GM18520 (cell line): ENCODE data around the gene LMBRD1.
"Not testable (repeated sequence)": the region's sequence is repeated elsewhere in the genome, so short reads cannot be mapped to it uniquely, and the experiment has no call there.

Experiments used
- ATAC-seq: cut with Tn5 transposase; IDR thresholded peaks from one replicate; pipeline ENCODE4 v1.9.1; 2021; ENCODE audit not compliant: unreplicated experiment

LMBRD1 gene

DNA sequence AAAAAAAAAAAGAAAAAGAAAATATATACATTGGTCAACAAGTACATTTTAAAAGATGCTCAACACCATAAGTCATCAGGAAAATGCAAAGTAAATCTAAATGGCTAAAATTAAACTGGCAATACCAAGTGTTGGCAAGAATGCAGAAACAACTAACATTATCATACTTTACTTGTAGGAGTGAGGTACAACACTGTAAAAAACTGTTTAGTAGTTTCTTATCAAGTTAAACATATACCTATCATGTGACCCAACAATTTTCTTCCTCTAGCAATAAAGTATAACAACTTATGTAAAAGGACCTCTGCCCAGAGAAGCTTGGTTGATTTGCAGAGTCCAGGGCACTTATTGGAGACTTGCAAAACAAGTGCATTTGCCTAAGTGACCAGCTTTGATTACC lies 40.4 kb downstream of the LMBRD1 start:
- ATAC-seq, result no peak

DNA sequence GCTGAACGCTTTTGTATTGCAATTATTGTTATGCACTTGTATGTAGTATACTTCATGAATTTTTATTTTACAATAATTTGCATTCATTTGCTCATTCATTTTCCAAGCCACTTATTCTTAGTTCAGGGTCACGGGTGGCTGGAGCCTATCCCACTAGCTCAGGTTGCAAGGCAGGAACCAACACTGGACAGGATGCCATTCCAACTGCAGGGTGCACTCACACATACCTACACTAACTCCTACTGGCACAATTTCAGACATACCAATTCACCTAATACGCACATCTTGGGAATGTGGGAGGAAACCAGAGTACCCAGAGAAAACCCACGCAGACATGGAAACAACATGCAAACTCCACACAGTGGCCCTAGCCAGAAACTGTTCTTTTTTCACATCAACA lies 61.8 kb downstream of the LMBRD1 start:
- no peak for ATAC-seq

DNA sequence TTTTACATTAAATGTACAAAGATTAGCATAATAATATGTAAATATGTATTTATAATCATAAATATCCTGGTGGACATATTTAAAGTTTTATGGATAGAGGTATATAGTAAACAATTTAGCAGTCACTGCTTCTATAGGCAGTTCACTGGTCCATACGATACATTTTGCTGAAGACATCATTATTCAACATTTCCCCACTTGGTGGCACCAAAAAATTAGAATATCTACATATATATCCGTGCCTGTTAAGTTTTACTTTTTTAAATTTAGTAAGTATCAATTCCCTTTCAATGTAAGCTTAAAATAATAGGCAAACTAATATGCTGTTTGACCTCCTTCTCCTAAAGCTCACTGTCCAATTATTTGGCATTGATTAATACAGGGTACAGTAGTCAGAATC lies 64.2 kb downstream of the LMBRD1 start:
- no peak for ATAC-seq

DNA sequence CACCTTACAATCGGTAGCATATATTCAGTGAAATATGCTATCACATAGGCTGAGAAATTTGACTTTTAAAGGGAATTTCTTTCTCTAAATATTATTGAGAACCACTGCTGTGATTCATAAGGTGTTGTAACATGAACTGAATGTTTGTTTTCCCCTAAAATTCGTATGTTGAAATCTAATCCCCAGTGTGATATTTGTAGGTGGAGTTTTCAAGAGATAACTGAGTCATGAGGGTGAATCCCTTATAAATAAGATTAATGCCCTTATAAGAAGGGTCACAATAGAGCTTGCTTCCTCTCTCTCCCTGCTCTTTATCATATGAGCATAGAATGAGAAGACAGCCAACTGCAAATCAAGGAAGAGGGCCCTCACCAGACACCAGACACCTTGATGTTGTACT lies 64.8 kb downstream of the LMBRD1 start:
- no peak for ATAC-seq

DNA sequence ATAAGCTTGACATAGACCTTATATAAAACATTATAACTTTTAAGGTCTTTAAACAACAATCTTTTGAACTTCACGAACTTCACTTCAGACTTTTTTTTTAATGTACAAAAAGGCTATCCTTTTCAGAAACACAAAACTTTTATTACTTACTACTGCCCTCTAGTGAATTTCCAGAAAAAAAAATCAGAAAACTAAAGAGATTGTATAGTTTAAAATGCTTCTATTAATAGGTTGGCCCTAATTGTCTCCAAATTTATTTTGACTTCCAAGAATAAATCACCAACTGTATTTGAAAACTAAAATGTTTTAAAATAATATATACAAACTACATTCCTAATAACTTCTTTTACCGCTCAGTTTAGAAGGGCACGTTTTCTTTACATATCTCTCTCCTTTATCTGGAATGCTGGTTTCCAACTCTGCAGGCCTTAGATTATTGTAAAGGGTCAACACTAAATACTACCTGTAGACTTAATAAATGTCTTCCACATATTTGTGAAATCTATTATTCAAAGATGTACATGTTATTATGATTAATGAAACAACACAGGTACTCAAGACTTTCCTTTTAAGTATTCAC lies 66.8 kb downstream of the LMBRD1 start:
- no peak for ATAC-seq

DNA sequence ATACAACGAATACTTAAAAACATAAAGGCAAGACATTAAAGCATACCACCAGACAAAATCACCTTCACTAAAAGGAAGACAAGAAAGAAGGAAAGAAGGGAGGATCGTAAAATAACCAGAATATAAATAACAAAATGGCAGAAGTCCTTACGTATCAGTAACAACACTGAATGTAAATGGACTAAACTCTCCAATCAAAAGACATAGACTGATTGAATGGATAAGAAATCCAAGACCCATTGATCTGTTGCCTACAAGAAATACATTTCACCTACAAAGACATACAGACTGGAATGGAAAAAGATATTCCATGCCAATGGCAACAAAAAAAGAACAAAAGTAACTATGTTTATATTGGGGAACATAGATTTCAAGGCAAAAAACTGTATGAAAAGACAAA lies 74.1 kb downstream of the LMBRD1 start:
- no peak for ATAC-seq

DNA sequence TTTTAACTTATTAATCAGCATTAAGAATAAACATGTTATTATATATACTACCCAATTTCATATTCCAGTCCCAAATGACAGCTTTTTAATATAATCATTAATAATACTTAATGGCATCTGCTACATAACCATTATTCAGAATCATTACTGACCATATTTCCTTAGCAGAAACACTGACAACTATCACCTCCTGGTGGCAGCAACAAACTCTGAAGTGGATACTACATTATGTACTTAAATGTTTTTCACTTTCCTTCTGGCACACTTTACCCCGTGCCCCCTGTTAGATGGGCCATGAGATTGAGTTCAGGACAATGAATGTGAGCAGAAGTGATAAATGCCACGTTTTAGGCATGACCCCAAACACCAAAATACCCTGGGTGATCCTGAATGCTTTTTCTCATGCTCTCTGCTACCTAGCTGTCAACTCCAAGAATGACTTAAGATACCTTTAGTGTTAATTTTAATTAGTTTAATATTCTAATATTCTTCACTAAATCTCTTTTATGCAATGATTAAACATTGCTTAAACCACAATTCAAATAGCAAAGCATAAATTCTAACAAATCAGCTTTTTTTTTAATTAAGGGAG lies 77.1 kb downstream of the LMBRD1 start:
- ATAC-seq, result peak; percentile 75

DNA sequence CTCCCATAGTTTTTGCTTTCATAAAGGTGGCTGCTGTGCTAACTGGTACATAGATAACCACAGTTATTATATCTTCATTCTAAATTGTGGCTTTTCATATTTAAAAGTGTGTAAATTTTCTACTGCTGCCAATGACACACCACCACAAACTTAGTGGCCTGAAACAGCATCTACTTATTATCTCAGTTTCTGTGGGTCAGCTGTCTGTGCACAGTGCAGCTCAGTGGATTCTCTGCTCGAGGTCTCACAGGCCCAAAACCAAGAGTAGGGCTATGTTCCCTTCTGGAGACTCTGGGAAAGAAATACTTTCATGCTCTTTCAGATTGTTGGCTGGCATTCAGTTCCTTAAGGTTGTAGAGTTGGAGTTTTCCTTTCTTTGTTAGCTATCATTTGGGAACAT lies 90.1 kb downstream of the LMBRD1 start:
- no peak for ATAC-seq

DNA sequence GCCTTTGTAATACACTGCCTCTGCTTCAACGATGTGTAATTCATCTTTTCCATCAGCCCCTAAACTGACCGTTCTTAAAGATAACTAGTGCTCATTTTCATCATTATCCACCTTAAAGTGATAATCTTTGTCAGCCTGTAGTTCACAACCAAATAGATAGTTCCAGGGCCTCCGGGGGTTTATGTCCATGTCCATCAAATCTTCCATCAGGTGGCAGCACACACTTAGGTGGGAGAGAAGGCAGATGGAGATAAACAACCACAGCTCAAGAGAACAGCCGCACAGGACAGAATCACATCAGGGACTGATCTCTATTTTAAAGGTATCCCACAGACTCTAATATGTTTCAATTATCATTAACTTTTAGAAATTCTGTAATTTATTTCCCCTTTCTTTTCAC lies 90.9 kb downstream of the LMBRD1 start:
- ATAC-seq, result no peak

DNA sequence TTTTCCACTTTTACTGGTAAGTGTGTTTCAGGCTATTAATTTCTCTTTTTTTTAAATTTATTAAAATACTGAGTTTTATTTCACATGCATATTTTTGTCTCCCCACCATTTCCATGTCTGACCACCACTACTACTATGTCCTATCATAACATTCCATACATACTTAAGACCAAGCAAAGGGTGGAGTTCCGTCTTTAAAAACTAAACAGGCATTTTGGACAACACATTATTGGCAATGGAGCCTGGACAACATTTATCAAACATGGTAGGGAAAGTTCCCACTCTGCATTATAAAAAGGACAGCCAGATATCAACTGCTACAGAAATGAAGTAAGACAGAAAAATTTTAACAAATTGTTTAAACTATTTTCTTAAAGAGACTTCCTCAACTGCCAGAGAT lies 91.9 kb downstream of the LMBRD1 start:
- no peak for ATAC-seq

DNA sequence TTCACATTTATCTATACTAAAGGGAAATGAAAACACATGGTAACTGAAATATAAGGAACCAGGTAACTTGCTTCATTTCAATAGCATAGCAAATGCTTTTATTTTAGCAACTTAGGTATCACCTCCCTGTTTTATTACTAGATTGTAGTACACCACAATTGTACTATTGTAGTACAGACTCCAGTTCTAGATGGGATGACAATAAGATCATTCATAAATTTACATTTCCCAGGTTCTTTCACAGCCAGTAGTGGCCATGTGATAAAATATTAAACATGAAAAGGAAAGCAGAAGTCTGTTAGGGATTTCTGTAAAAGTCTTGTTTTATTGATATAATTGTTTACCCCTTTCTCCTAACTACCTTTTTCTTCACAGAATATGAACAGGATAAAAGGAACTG lies 97.2 kb downstream of the LMBRD1 start:
- no peak for ATAC-seq

DNA sequence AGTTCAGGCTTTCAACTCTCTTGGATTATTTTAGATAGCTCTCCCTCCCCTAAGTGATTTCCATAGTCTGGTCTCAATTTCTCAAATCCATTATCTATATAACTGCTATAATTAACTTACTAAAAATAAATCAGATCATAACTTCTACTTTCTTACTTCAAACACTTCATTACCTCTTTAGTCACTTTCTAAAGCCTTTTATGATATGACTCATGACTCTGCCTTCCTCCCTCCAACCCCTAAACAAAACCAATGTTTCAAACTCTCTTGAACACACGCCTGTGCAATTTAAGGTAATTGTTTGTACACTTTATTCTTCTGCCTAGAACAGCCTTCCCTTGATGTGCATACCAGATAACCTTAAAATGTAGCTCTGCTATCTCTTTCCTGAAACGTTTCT lies 100.5 kb downstream of the LMBRD1 start:
- no peak for ATAC-seq

DNA sequence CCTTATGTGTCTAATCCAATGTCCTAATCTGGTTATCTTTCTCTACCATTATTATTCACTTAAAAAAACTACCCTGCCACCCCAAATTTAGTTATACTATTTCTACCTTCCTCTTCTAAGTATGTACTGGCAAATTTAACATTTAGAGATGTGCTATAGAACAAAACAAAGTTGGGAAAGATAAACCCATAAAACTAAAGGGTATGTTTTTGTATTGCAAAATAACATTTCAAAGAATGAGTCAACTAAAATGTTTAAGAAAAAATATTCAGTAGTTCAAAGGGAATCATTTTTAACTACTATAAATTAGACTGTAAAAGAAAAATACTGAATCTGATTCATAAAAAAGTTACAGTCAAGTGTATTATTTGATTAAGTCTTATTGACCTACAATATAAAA lies 103.0 kb downstream of the LMBRD1 start:
- no peak for ATAC-seq

DNA sequence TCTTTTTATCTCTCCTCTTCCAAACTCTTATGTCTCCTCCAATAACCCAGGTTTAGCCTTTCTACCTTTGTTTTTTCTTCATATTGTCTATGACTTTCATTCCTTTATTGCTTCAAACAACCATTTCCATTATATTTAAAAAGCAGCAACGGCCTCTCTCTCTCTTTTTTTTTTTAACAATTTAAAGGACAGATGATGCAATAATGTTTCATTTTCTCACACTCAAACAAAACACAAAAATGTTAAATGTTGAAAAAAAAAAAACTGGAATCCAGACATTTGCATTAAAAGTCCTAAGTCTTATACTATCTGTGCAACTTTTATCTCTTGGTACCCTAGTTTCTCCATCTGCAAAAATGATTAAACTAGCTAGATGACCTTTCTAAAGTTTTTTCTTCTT lies 105.8 kb downstream of the LMBRD1 start:
- no peak for ATAC-seq

DNA sequence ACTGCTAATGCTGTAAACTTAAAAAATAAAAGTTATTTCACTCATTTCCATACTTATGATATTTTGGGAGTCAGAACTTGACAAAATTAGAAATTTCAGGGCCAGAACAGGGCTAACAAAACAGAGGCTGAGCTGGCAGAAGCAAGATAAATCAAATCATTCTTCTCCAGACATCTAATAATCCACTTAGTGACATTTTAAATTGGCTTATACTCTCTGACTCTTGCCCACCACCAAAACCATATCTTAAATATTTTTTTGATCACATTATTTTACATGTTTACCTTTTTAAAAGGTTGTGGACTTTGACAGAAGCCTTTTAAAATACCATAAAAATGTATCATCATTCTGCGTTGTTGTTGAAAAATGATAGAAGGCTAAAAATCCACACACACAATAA lies 116.5 kb downstream of the LMBRD1 start:
- ATAC-seq, result no peak

DNA sequence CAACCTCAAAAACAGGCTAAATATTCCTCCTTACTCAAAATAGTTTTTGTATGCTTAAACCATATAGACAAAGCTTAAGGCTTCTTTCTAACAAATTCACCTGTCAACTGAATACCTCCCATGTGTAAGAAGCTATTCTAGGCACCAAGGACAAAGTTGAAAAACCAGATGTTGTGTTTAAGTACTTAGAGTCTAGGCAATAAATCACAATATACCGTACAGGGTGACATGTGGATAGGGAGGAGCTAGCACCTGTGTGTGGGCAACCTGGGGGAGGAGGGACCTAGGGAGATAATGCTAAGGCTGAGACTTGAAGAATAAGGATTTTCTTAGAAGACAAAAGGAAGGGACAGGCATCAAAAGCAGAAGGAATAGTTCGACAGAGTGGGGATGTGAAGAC lies 123.5 kb downstream of the LMBRD1 start:
- ATAC-seq, result no peak

DNA sequence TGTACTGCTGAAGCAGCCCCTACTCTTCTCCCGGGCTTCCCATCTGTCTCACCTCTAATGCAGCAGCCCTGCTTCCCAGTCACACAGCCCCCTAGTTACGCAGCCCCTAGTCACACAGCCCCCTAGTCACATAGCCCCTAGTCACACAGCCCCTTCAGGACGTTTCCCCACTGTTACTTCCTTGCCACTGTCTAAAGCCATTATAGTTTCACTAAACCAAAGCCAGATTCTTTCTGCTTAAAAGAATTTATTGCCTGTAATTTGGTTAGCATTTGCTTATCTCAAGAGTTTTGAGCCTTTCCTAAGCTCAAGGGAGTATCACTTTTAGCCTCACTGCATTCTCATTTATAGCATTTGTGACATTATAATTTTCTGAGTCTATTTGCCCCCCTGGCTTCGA lies 127.9 kb downstream of the LMBRD1 start:
- ATAC-seq, result no peak

DNA sequence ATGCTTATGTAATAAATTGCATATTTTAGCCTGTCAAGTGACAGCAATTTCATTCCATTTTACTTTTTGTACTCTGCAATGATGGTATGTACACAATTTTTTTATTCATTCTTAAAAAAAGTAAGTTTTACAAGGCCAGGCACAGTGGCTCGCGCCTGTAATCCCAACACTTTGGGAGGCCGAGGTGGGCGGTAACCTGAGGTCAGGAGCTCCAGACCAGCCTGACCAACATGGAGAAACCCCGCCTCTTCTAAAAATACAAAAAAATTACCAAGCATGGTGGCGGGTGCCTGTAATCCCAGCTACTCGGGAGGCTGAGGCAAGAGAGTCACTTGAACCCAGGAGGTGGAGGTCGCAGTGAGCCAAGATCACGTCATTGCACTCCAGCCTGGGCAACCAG lies 130.0 kb downstream of the LMBRD1 start:
- ATAC-seq, result not testable (repeated sequence)

DNA sequence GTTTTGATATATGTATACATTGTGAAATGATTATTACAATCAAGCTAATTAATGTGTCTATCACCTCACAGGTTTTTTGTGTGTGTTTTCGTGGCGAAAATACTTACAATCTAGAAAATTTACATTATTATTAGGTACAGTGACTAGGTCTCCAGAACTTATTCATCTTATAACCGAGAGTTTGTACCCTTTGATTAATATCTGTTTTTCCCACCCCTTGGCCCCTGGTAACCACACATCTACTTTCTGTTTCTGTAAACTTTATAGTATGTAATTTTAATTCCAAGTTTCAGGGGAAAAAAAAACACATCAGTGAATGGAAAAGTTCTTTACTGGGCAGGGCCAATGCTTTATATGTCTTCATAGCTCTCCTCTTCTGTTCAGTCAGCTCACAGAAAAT lies 131.4 kb downstream of the LMBRD1 start:
- no peak for ATAC-seq

DNA sequence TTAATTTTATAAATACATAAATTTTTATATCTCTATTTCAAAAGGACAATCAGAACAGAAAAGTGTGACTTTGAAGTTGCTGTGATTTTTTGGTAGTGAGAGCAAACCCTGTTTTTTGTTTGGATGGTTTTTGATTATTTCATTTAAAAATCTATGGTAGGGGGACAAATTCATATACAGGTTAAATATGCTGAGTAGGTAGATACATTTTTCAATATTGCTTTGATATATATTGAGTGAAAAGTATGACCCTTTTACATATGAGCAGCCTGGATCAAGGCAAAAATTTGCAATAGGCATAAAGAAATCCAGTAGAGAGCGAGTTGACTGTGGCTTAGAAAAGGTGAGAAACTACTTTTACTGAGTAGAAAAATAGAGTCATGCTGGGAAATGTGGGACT lies 132.3 kb downstream of the LMBRD1 start:
- ATAC-seq, result no peak

DNA sequence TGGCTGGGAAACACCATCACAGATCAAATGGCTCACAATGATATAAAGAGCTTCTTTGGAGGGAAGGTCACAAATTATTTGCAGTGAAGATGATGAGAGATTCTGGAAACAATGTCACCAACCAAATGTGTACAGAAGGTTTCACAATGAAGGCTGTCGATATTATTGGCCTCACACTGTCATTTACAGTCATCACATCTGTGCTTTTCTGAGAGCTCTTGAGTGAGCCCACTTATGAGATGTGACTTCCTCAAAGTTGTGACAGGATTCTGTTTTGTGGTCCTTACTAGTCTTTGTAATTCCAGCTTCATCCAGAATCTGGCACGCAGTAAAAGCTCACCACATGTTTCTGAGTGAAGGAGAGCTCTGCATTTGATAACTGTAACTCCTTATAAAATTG lies 133.6 kb downstream of the LMBRD1 start:
- no peak for ATAC-seq

DNA sequence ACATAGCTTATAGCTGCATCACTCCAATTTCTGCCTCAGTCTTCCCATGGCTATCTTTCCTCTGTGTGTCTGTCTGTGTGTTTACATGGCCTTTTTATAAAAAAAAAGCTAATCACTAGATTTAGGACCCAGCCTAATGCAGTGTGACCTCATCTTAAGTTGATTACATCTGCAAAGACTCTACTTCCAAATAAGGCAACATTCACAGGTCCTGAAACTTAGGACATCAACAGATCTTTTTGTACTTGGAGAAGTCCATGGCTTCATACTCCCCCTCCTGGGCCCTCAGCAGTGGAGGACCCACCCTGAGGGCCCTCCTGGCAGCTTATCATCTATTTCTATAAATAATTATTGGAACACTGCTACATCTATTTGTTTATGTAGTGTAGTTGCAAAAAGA lies 146.1 kb downstream of the LMBRD1 start:
- no peak for ATAC-seq

DNA sequence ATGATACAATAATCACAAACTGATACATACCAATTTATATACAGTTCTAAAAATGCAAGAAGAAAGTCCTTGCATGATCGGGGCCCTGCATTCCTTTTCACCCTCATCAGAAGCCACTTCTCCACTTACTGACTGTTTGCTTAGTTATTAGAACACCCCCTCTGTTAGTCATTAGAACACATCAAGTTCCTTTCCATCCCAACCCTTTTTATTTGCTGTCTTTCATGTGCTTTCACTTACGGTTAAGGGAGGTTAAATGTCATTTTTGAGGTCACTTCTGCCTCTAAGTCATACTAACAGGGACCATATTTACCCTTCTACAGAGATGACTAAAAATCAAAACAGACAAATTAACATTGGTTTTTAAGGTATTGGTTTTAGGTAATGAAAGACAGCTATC lies 149.1 kb downstream of the LMBRD1 start:
- no peak for ATAC-seq
